Ishikawa (cell line): ENCODE data around the gene SDSL.

Experiments
- CEBPB ChIP-seq: IDR thresholded peaks from 2 replicates; pipeline ENCODE4 v1.6.1; 2012
- CREB1 ChIP-seq: IDR thresholded peaks from 2 replicates; pipeline ENCODE4 v1.6.1; 2012; ENCODE audit warnings: low read depth
- EGR1 ChIP-seq: IDR thresholded peaks from 2 replicates; pipeline ENCODE4 v1.6.1; 2012
- EP300 ChIP-seq: IDR thresholded peaks from 2 replicates; pipeline ENCODE4 v1.6.1; 2012; ENCODE audit warnings: borderline replicate concordance
- NFIC ChIP-seq: IDR thresholded peaks from 2 replicates; pipeline ENCODE4 v1.6.1; 2012
- RAD21 ChIP-seq: IDR thresholded peaks from 2 replicates; pipeline ENCODE4 v1.6.1; 2012; ENCODE audit warnings: low read depth
- TCF12 ChIP-seq: IDR thresholded peaks from 2 replicates; pipeline ENCODE4 v1.6.1; 2012; ENCODE audit warnings: low read depth
- TEAD4 ChIP-seq: IDR thresholded peaks from 2 replicates; pipeline ENCODE4 v1.6.1; 2012
- USF1 ChIP-seq: IDR thresholded peaks from 2 replicates; pipeline ENCODE4 v1.6.1; 2012
- YY1 ChIP-seq: IDR thresholded peaks from 2 replicates; pipeline ENCODE4 v1.6.1; 2012; ENCODE audit warnings: low read depth
- ZBTB7A ChIP-seq: IDR thresholded peaks from 2 replicates; pipeline ENCODE4 v1.6.1; 2012; ENCODE audit warnings: low read depth
- TF ChIP-seq, protein P1 (sequence below): IDR thresholded peaks from 2 replicates; pipeline ENCODE4 v1.6.1; 2012; ENCODE audit warnings: low read depth, mild to moderate bottlenecking
- TF ChIP-seq, protein P2 (sequence below): IDR thresholded peaks from 2 replicates; pipeline ENCODE4 v1.6.1; 2012

DNA sequence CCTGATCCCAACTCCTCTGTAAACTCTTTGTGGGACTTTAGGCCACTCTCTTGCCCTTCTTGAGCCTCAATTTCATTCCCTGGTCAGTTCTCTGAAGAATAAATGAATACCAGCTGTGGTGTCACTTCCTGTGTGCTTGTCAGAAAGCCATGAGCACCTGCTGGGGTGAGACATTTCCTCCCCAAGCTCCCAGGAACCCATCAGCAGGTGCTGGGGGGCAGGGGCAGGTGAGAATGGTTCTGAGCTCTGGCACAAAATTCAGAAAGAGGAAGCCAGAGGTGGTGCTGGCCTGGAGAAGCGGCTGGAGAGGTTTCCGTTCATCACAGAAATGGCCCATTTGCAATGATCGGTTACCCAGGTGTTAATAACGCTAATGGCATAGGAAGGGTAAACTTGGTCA is 34.6 kb downstream of the SDSL start:
- TF ChIP-seq USF1 (no peak), NFIC (no peak), RAD21 (no peak), ZBTB7A (no peak), YY1 (no peak), EP300 (no peak), CREB1 (no peak), EGR1 (no peak), TCF12 (no peak), TEAD4 (no peak), CEBPB (no peak)
- TF ChIP-seq, protein P1, sequence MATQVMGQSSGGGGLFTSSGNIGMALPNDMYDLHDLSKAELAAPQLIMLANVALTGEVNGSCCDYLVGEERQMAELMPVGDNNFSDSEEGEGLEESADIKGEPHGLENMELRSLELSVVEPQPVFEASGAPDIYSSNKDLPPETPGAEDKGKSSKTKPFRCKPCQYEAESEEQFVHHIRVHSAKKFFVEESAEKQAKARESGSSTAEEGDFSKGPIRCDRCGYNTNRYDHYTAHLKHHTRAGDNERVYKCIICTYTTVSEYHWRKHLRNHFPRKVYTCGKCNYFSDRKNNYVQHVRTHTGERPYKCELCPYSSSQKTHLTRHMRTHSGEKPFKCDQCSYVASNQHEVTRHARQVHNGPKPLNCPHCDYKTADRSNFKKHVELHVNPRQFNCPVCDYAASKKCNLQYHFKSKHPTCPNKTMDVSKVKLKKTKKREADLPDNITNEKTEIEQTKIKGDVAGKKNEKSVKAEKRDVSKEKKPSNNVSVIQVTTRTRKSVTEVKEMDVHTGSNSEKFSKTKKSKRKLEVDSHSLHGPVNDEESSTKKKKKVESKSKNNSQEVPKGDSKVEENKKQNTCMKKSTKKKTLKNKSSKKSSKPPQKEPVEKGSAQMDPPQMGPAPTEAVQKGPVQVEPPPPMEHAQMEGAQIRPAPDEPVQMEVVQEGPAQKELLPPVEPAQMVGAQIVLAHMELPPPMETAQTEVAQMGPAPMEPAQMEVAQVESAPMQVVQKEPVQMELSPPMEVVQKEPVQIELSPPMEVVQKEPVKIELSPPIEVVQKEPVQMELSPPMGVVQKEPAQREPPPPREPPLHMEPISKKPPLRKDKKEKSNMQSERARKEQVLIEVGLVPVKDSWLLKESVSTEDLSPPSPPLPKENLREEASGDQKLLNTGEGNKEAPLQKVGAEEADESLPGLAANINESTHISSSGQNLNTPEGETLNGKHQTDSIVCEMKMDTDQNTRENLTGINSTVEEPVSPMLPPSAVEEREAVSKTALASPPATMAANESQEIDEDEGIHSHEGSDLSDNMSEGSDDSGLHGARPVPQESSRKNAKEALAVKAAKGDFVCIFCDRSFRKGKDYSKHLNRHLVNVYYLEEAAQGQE, result no peak
- TF ChIP-seq, protein P2, sequence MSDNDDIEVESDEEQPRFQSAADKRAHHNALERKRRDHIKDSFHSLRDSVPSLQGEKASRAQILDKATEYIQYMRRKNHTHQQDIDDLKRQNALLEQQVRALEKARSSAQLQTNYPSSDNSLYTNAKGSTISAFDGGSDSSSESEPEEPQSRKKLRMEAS, result no peak
